Spleen (tissue), 11 donors: Measurements from ENCODE around the gene ICAM4. TPM values are rescaled to one million over a fixed set of nuclear protein-coding genes. Genes with fewer than 3 reads are reported as not detected.

Source experiments
- DNase-seq: peaks from one replicate; pipeline ENCODE4 v3.0.0-alpha.2; 2020
- H3K27ac ChIP-seq, 8 donors: fragments of 200-600 bp; sonication (generic) in 7 of 8; 1 replicate in 4 of 8; 2 replicates in 4 of 8; pipeline versions ENCODE4 v1.5.0 to v1.8.0; 2016 to 2021; ENCODE audit warnings: inconsistent platforms in 4 of 8, mild to moderate bottlenecking in 4 of 8, moderate library complexity in 1 of 8
- H3K27me3 ChIP-seq, 7 donors: fragments of 200-600 bp; sonication (generic) in 6 of 7; replicated peaks in 1 of 7; 1 replicate in 4 of 7; 2 replicates in 3 of 7; pipeline versions ENCODE4 v1.5.0 to v1.8.0; 2016 to 2021; ENCODE audit warnings: inconsistent platforms in 3 of 7, mild to moderate bottlenecking in 1 of 7
- H3K36me3 ChIP-seq, 6 donors: fragments of 200-600 bp; sonication (generic) in 5 of 6; 1 replicate in 4 of 6; 2 replicates in 2 of 6; pipeline versions ENCODE4 v1.5.0 to v1.8.0; 2016 to 2021; ENCODE audit warnings: inconsistent platforms in 2 of 6
- H3K4me1 ChIP-seq, 6 donors: fragments of 200-600 bp; sonication (generic) in 5 of 6; 1 replicate in 3 of 6; 2 replicates in 3 of 6; pipeline versions ENCODE4 v1.5.0 to v1.8.0; 2016 to 2021; ENCODE audit warnings: inconsistent platforms in 3 of 6
- H3K4me3 ChIP-seq, 8 donors: fragments of 200-600 bp; sonication (generic) in 7 of 8; 1 replicate in 4 of 8; 2 replicates in 4 of 8; pipeline versions ENCODE4 v1.5.0 to v1.8.0; 2016 to 2021; ENCODE audit warnings: inconsistent platforms in 4 of 8, mild to moderate bottlenecking in 4 of 8, moderate library complexity in 2 of 8
- H3K9me3 ChIP-seq, 8 donors: fragments of 200-600 bp; sonication (generic) in 7 of 8; 1 replicate in 4 of 8; 2 replicates in 4 of 8; pipeline versions ENCODE4 v1.5.0 to v1.8.0; 2016 to 2021; ENCODE audit warnings: inconsistent platforms in 4 of 8
- CTCF ChIP-seq, 11 experiments: fragments of 200-600 bp in 7 of 11; fragments of 450-650 bp in 4 of 11; sonication (generic) in 4 of 11; IDR thresholded peaks in 8 of 11; conservative IDR thresholded peaks in 3 of 11; 1 replicate in 7 of 11; 2 replicates in 4 of 11; pipeline versions ENCODE4 v1.4.0 to v1.8.0; 2016 to 2021; ENCODE audit warnings: antibody characterized with exemption in 11 of 11, inconsistent platforms in 4 of 11, mild to moderate bottlenecking in 1 of 11
- POLR2A ChIP-seq, 3 donors: fragments of 450-650 bp; IDR thresholded peaks; one replicate each; pipeline ENCODE4 v1.5.1; 2017; ENCODE audit warnings: antibody characterized with exemption in 3 of 3, mild to moderate bottlenecking in 1 of 3
- POLR2AphosphoS5 ChIP-seq, 3 donors: sonication (generic); formaldehyde crosslinking; IDR thresholded peaks; one replicate each; pipeline ENCODE4 v1.5.1; 2017; ENCODE audit warnings: antibody characterized with exemption in 3 of 3
- WGBS, 5 donors: extraction: QIAGEN DNeasy Blood & Tissue Kit in 3 of 5; methylation state at CpG; one replicate each; pipeline versions ENCODE4 v1.1.5 to v1.1.7; 2013 to 2018; 5-methylcytosine and 5-hydroxymethylcytosine counted together
- intact Hi-C: fragments of 100-400 bp; cut with DNase I; formaldehyde crosslinking; loops from one replicate; pipeline ENCODE4 v1.15.0; 2023; ENCODE audit warnings: low total_unique reads
- polyA plus RNA-seq, 3 donors: library from polyadenylated mRNA; stranded (reverse); fragments of 200-250 nt; gene quantifications; one replicate each; pipeline ENCODE4 v1.2.1, GENCODE V29; 2013
- total RNA-seq, 7 donors: library from RNA; depleted of rRNA in 3 of 7; stranded (reverse); fragments of >200 nt in 3 of 7; fragmentation: NEBNext Ultra II Directional in 4 of 7; extraction: Animal tissue kit (Norgen Biotek cat#: 25700) in 4 of 7; gene quantifications; one replicate each; pipeline versions ENCODE4 v1.1.0 to v1.2.1, GENCODE V29; 2016 to 2021
- donor health status: healthy with polysubstance abuse.
- donor health status: DM: no; HTN: no; CAD: no; lungs with moderate emphysema.
- donor health status: DM: no; HTN: no; CAD: no.
- donor health status: Bipolar disorder and iron deficiency.
- donor health status: healthy.
- donor health status: DM: no; HTN: no; CAD: no.
- donor health status: DM: yes; HTN: yes; CAD: no.

The ICAM4 gene
- total and polyA plus RNA-seq, 10 donors, result 0.48 to 3.7 (median 1.3) TPM

- Histone ChIP-seq H3K27me3 (no peaks in the 10 kb centered on the region), H3K4me3 (no peak within 1 kb of the TSS), H3K36me3 (peaks cover 0 to 46% (median 5%) of the 10 kb centered on the region in 6 donors), H3K4me1 (peaks cover 0 to 19% (median 5%) of the 10 kb centered on the region in 6 donors), H3K9me3 (no peaks in the 10 kb centered on the region), H3K27ac (no peak within 1 kb of the TSS)
- no peak for TF ChIP-seq POLR2A (IDR thresholded peaks at IDR 0.05)
- no peak for TF ChIP-seq POLR2AphosphoS5 (IDR thresholded peaks at IDR 0.05)
- TF ChIP-seq CTCF (IDR thresholded peaks at IDR 0.05 in 8 of 11, conservative IDR thresholded peaks at IDR 0.05 in 3 of 11), result no peak
- 85 to 92% (median 91%) methylated on average over 15 to 24 of the region's 24 CpGs for WGBS, 5 donors
- intact Hi-C loops, result no loop called here
- no peak for DNase-seq
Observed at GRCh38 chr19:10309423-10309822, 22.7 kb downstream of the ICAM4 start, which contains the start of gene ZGLP1. Gene ZGLP1 (minus strand): TSS chr19:10309815.

- intact Hi-C loops, result no loop called here
- Histone ChIP-seq H3K4me3 (peak within 1 kb of the TSS; percentile 81 to 99 (median 96)), H3K27ac (peak within 1 kb of the TSS in 6 of 8 donors; percentile 26 to 80 (median 66)), H3K9me3 (no peaks in the 10 kb centered on the region), H3K4me1 (peaks cover 12 to 26% (median 21%) of the 10 kb centered on the region in 6 donors), H3K27me3 (no peaks in the 10 kb centered on the region), H3K36me3 (peaks cover 0 to 64% (median 44%) of the 10 kb centered on the region in 6 donors)
- 1 to 2% (median 1%) methylated on average over 38 to 55 of the region's 55 CpGs for WGBS, 5 donors
- peak; percentile 95 for DNase-seq
- TF ChIP-seq POLR2AphosphoS5 (IDR thresholded peaks at IDR 0.05) (peak; percentile 88 to 94 (median 89)), CTCF (IDR thresholded peaks at IDR 0.05 in 8 of 11, conservative IDR thresholded peaks at IDR 0.05 in 3 of 11) (no peak), POLR2A (IDR thresholded peaks at IDR 0.05) (no peak)
Observed at GRCh38 chr19:10315335-10316214, 28.8 kb downstream of the ICAM4 start, which contains the start of gene FDX2. Gene FDX2 (minus strand): TSS chr19:10316015. CDS start chr19:10315996, 19 bp downstream.

- 71 to 84% (median 79%) methylated on average over 17 to 19 of the region's 19 CpGs for WGBS, 5 donors
- H3K9me3 ChIP-seq, result no peaks in the 10 kb centered on the region
- H3K27ac ChIP-seq, result peak overlapping the region in 4 of 8 donors; percentile 56 to 80 (median 72)
- TF ChIP-seq CTCF (IDR thresholded peaks at IDR 0.05 in 8 of 11, conservative IDR thresholded peaks at IDR 0.05 in 3 of 11), result no peak
- peak in 1 of 3 donors; percentile 25 for TF ChIP-seq POLR2AphosphoS5 (IDR thresholded peaks at IDR 0.05)
- intact Hi-C loops, result no loop called here
- no peak for DNase-seq
- H3K27me3 ChIP-seq, result no peaks in the 10 kb centered on the region
- H3K4me3 ChIP-seq, result peak overlapping the region in 5 of 8 donors; percentile 94 to 99 (median 98)
- peaks cover 12 to 26% (median 21%) of the 10 kb centered on the region in 6 donors for H3K4me1 ChIP-seq
- peaks cover 0 to 67% (median 51%) of the 10 kb centered on the region in 6 donors for H3K36me3 ChIP-seq
Observed at GRCh38 chr19:10316229-10317044, 29.7 kb downstream of the ICAM4 start.
